Endodermal cell (in vitro differentiated cells): Measurements from ENCODE around the gene DNAAF5. TPM values are rescaled to one million over a fixed set of nuclear protein-coding genes. Genes with fewer than 3 reads are reported as not detected.
A peak's percentile ranks its signal among the peaks of the same experiment; 100 is the strongest.

Experiments used
- DNase-seq: peaks from one replicate; pipeline ENCODE4 v3.0.0-alpha.2; 2017
- H3K27ac ChIP-seq: 2 replicates; pipeline ENCODE4 v1.5.1; 2013; ENCODE audit warnings: mild to moderate bottlenecking, low read depth, low read length, moderate library complexity
- H3K27me3 ChIP-seq: 2 replicates; pipeline ENCODE4 v1.6.1; 2013; ENCODE audit warnings: mild to moderate bottlenecking, low read length, moderate library complexity; ENCODE audit not compliant: insufficient read depth, control insufficient read depth, poor library complexity, severe bottlenecking
- H3K36me3 ChIP-seq: 2 replicates; pipeline ENCODE4 v1.7.0; 2013; ENCODE audit warnings: mild to moderate bottlenecking, low read length, moderate library complexity; ENCODE audit not compliant: control insufficient read depth, insufficient read depth
- H3K4me1 ChIP-seq: one replicate; pipeline ENCODE4 v1.7.0; 2013; ENCODE audit warnings: low read length; ENCODE audit not compliant: control insufficient read depth, insufficient read depth
- H3K4me3 ChIP-seq: 2 replicates; pipeline ENCODE4 v1.5.1; 2013; ENCODE audit warnings: mild to moderate bottlenecking, low read length, moderate library complexity
- H3K9ac ChIP-seq: 2 replicates; pipeline ENCODE4 v1.6.1; 2013; ENCODE audit warnings: mild to moderate bottlenecking, low read length, moderate library complexity; ENCODE audit not compliant: poor library complexity, severe bottlenecking; ENCODE audit errors: extremely low read depth
- H3K9me3 ChIP-seq: 2 replicates; pipeline ENCODE4 v1.6.1; 2013; ENCODE audit warnings: mild to moderate bottlenecking, low read length, moderate library complexity; ENCODE audit not compliant: control insufficient read depth
- H3K27ac Mint-ChIP-seq: 2 replicates; pipeline ENCODE4 v1.8.0; 2020; ENCODE audit warnings: mixed read lengths
- H3K27me3 Mint-ChIP-seq: 2 replicates; pipeline ENCODE4 v1.8.0; 2021; ENCODE audit warnings: mild to moderate bottlenecking, mixed read lengths; ENCODE audit not compliant: insufficient read depth
- H3K36me3 Mint-ChIP-seq: 2 replicates; pipeline ENCODE4 v1.8.0; 2020; ENCODE audit warnings: low read depth, mixed read lengths
- H3K4me1 Mint-ChIP-seq: 2 replicates; pipeline ENCODE4 v1.8.0; 2020; ENCODE audit warnings: mixed read lengths
- H3K4me3 Mint-ChIP-seq: 2 replicates; pipeline ENCODE4 v1.8.0; 2020; ENCODE audit warnings: mild to moderate bottlenecking, moderate library complexity, mixed read lengths
- H3K9me3 Mint-ChIP-seq: 2 replicates; pipeline ENCODE4 v1.8.0; 2020; ENCODE audit warnings: mild to moderate bottlenecking, mixed read lengths
- CTCF ChIP-seq: fragments of 200-600 bp; sonication (generic); conservative IDR thresholded peaks from 2 replicates; pipeline ENCODE4 v1.5.0; 2021; ENCODE audit warnings: antibody characterized with exemption, mild to moderate bottlenecking
- WGBS, 2 experiments: methylation state at CpG; one replicate each; pipeline versions ENCODE4 v1.1.5 to v1.1.7; 2013; ENCODE audit warnings: missing lambda C conversion rate in 2 of 2, mixed read lengths in 1 of 2; ENCODE audit not compliant: insufficient coverage in 1 of 2, insufficient read length in 1 of 2; 5-methylcytosine and 5-hydroxymethylcytosine counted together
- total RNA-seq, 2 donors: library from RNA; stranded (reverse); fragmentation: NEBNext Ultra II Directional in 1 of 2; extraction: Animal tissue kit (Norgen Biotek cat#: 25700) in 1 of 2; gene quantifications; 2 replicates in 1 of 2; 3 replicates in 1 of 2; pipeline ENCODE4 v1.2.1, GENCODE V29; 2021

DNAAF5 gene
- total RNA-seq, 2 donors from 2014 or later = 54.2 to 54.3 TPM

- Mint-ChIP-seq H3K36me3 (peaks cover 47% of the 10 kb centered on the region), H3K4me1 (peaks cover 17% of the 10 kb centered on the region), H3K4me3 (no peak overlapping the region), H3K27ac (peak overlapping the region; percentile 78), H3K27me3 (no peaks in the 10 kb centered on the region), H3K9me3 (no peaks in the 10 kb centered on the region)
- Histone ChIP-seq H3K27me3 (no peaks in the 10 kb centered on the region), H3K9me3 (no peaks in the 10 kb centered on the region), H3K9ac (no peak overlapping the region), H3K36me3 (peaks cover 46% of the 10 kb centered on the region), H3K27ac (peak overlapping the region; percentile 60), H3K4me3 (no peak overlapping the region), H3K4me1 (no peaks in the 10 kb centered on the region)
- WGBS, 2 experiments = 86 to 93% methylated on average over 17 to 27 of the region's 27 CpGs
- DNase-seq = no peak
- TF ChIP-seq CTCF = no peak
These were observed 109.2 kb downstream of the DNAAF5 start for GRCh38 chr7:835485-836401.

Other genes starting within 250 kb of the DNAAF5 start
- 10 to 100 TPM; 11.9 to 24.1 TPM for gene PDGFA, start 206.9 kb upstream of the DNAAF5 start, total RNA-seq
- gene PRKAR1B, start 582 bp downstream of the DNAAF5 start, total RNA-seq = 10 to 100 TPM; 33.5 to 43.2 TPM
- gene SUN1, start 105.8 kb downstream of the DNAAF5 start, total RNA-seq = 100 to 1,000 TPM; 133 to 136 TPM
- 10 to 100 TPM; 73.3 to 84.3 TPM for gene GET4, start 149.9 kb downstream of the DNAAF5 start, total RNA-seq
- gene ADAP1, start 228.0 kb downstream of the DNAAF5 start, total RNA-seq = 1 to 10 TPM; 3.8 to 6.5 TPM
- 10 to 100 TPM; 15.0 to 18.5 TPM for gene COX19, start 248.8 kb downstream of the DNAAF5 start, total RNA-seq